ENCODE measurements around the gene VAV2. TPM values are rescaled to one million over a fixed set of nuclear protein-coding genes. Genes with fewer than 3 reads are reported as not detected.

The VAV2 gene
- total RNA-seq, 1 donor from 2014 or later, result 8.3 TPM

- no peak overlapping the region for H3K27ac ChIP-seq
- no peaks in the 10 kb centered on the region for H3K9me3 ChIP-seq
- TF ChIP-seq POLR2AphosphoS5 (IDR thresholded peaks at IDR 0.05; ENCODE audit: insufficient read depth in 1 of 2, low read depth in 1 of 2) (no peak), CTCF (IDR thresholded peaks at IDR 0.05) (no peak), POLR2A (IDR thresholded peaks at IDR 0.05) (no peak)
- H3K4me1 ChIP-seq, result no peaks in the 10 kb centered on the region
- intact Hi-C loops (cut with DNase I), result no loop called here
- no peak for DNase-seq (ENCODE audit: extremely low spot score in 2 of 2)
- no peak overlapping the region for H3K4me3 ChIP-seq
- H3K36me3 ChIP-seq, result peaks cover 0 to 8% of the 10 kb centered on the region in 2 donors
- no peaks in the 10 kb centered on the region for H3K27me3 ChIP-seq
Measured at GRCh38 chr9:133759946-133760345, 232.2 kb downstream of the VAV2 start.

GRCh38 chr9:133759146-133759900, 232.8 kb downstream of the VAV2 start:
- no peak for TF ChIP-seq POLR2AphosphoS5 (IDR thresholded peaks at IDR 0.05; ENCODE audit: insufficient read depth in 1 of 2, low read depth in 1 of 2)
- no peak for TF ChIP-seq CTCF (IDR thresholded peaks at IDR 0.05)
- TF ChIP-seq POLR2A (IDR thresholded peaks at IDR 0.05), result no peak
- Histone ChIP-seq H3K4me1 (no peaks in the 10 kb centered on the region), H3K36me3 (peaks cover 0 to 8% of the 10 kb centered on the region in 2 donors)

GRCh38 chr9:133758228-133758627, 233.9 kb downstream of the VAV2 start:
- no peak for TF ChIP-seq POLR2AphosphoS5 (IDR thresholded peaks at IDR 0.05; ENCODE audit: insufficient read depth in 1 of 2, low read depth in 1 of 2)
- TF ChIP-seq CTCF (IDR thresholded peaks at IDR 0.05), result no peak
- TF ChIP-seq POLR2A (IDR thresholded peaks at IDR 0.05), result no peak
- intact Hi-C loops (cut with DNase I), result no loop called here

More at GRCh38 chr9:133759146-133759900, 232.8 kb downstream of the VAV2 start:
- Histone ChIP-seq H3K9me3 (no peaks in the 10 kb centered on the region), H3K27ac (no peak overlapping the region), H3K27me3 (no peaks in the 10 kb centered on the region), H3K4me3 (no peak overlapping the region)
- intact Hi-C loops (cut with DNase I), result no loop called here
- DNase-seq (ENCODE audit: extremely low spot score in 2 of 2), result peak in 1 of 2 donors; percentile 44

GRCh38 chr9:133754688-133755227, 237.4 kb downstream of the VAV2 start:
- no peak overlapping the region for H3K4me3 ChIP-seq
- no peaks in the 10 kb centered on the region for H3K4me1 ChIP-seq
- no peaks in the 10 kb centered on the region for H3K36me3 ChIP-seq
- no peak overlapping the region for H3K27ac ChIP-seq
- intact Hi-C loops (cut with DNase I), result no loop called here
- no peaks in the 10 kb centered on the region for H3K27me3 ChIP-seq
- no peak for DNase-seq (ENCODE audit: extremely low spot score in 2 of 2)
- no peak for TF ChIP-seq POLR2AphosphoS5 (IDR thresholded peaks at IDR 0.05; ENCODE audit: insufficient read depth in 1 of 2, low read depth in 1 of 2)
- no peak for TF ChIP-seq CTCF (IDR thresholded peaks at IDR 0.05)
- TF ChIP-seq POLR2A (IDR thresholded peaks at IDR 0.05), result no peak
- no peaks in the 10 kb centered on the region for H3K9me3 ChIP-seq

More at GRCh38 chr9:133758228-133758627, 233.9 kb downstream of the VAV2 start:
- Histone ChIP-seq H3K36me3 (no peaks in the 10 kb centered on the region), H3K27ac (no peak overlapping the region), H3K9me3 (no peaks in the 10 kb centered on the region), H3K4me3 (no peak overlapping the region), H3K4me1 (no peaks in the 10 kb centered on the region), H3K27me3 (no peaks in the 10 kb centered on the region)
- DNase-seq (ENCODE audit: extremely low spot score in 2 of 2), result no peak

- DNase-seq (ENCODE audit: extremely low spot score in 2 of 2), result no peak
- Histone ChIP-seq H3K9me3 (no peaks in the 10 kb centered on the region), H3K4me1 (no peaks in the 10 kb centered on the region), H3K36me3 (no peaks in the 10 kb centered on the region), H3K4me3 (no peak overlapping the region), H3K27ac (no peak overlapping the region), H3K27me3 (no peaks in the 10 kb centered on the region)
- TF ChIP-seq POLR2A (IDR thresholded peaks at IDR 0.05) (no peak), POLR2AphosphoS5 (IDR thresholded peaks at IDR 0.05; ENCODE audit: insufficient read depth in 1 of 2, low read depth in 1 of 2) (no peak)
- intact Hi-C loops (cut with DNase I), result no loop called here
Measured at GRCh38 chr9:133754187-133754586, 237.9 kb downstream of the VAV2 start.
